H9 (cell line): Measurements from ENCODE around the gene KRT1. TPM values are rescaled to one million over a fixed set of nuclear protein-coding genes. Genes with fewer than 3 reads are reported as not detected.

Experiments used
- DNase-seq: peaks from one replicate; pipeline ENCODE4 v3.0.0-alpha.2; 2017
- H2AFZ ChIP-seq: one replicate; pipeline ENCODE4 v1.6.1; 2013; ENCODE audit warnings: mild to moderate bottlenecking, low read length, control low read depth, moderate library complexity
- H2AK5ac ChIP-seq: 2 replicates; pipeline ENCODE4 v1.6.1; 2013; ENCODE audit warnings: low read length, control low read depth, mixed read lengths; ENCODE audit not compliant: insufficient read length
- H2BK120ac ChIP-seq: one replicate; pipeline ENCODE4 v1.6.1; 2013; ENCODE audit warnings: low read depth, mild to moderate bottlenecking, low read length, control low read depth, inconsistent platforms; ENCODE audit not compliant: poor library complexity, severe bottlenecking
- H2BK12ac ChIP-seq: 2 replicates; pipeline ENCODE4 v1.6.1; 2013; ENCODE audit warnings: low read length, control low read depth, mixed read lengths, low read depth; ENCODE audit not compliant: insufficient read length
- H2BK15ac ChIP-seq: 2 replicates; pipeline ENCODE4 v1.6.1; 2013; ENCODE audit warnings: low read depth, low read length, control low read depth
- H2BK20ac ChIP-seq: one replicate; pipeline ENCODE4 v1.6.1; 2013; ENCODE audit warnings: low read depth, mild to moderate bottlenecking, low read length, control low read depth, inconsistent platforms; ENCODE audit not compliant: poor library complexity, severe bottlenecking
- H2BK5ac ChIP-seq: 2 replicates; pipeline ENCODE4 v1.6.1; 2013; ENCODE audit warnings: low read length, control low read depth, mixed read lengths; ENCODE audit not compliant: insufficient read length
- H3K14ac ChIP-seq: 2 replicates; pipeline ENCODE4 v1.6.1; 2013; ENCODE audit warnings: low read length, control low read depth; ENCODE audit not compliant: insufficient read depth
- H3K18ac ChIP-seq: 2 replicates; pipeline ENCODE4 v1.6.1; 2013; ENCODE audit warnings: low read depth, mild to moderate bottlenecking, mixed read lengths, low read length, control low read depth; ENCODE audit not compliant: insufficient read length
- H3K23ac ChIP-seq: 2 replicates; pipeline ENCODE4 v1.6.1; 2013; ENCODE audit warnings: low read length, control low read depth, mixed read lengths, low read depth; ENCODE audit not compliant: insufficient read length
- H3K23me2 ChIP-seq: 2 replicates; pipeline ENCODE4 v1.6.1; 2013; ENCODE audit warnings: low read depth, mild to moderate bottlenecking, mixed read lengths, low read length, control low read depth; ENCODE audit not compliant: insufficient read length, poor library complexity, severe bottlenecking
- H3K27ac ChIP-seq: 2 replicates; pipeline ENCODE4 v1.5.1; 2013; ENCODE audit warnings: low read length, control low read depth, mixed read lengths, low read depth; ENCODE audit not compliant: insufficient read length
- H3K27me3 ChIP-seq: 2 replicates; pipeline ENCODE4 v1.6.1; 2013; ENCODE audit warnings: low read length, control low read depth, inconsistent platforms; ENCODE audit not compliant: insufficient read depth
- H3K4ac ChIP-seq: 2 replicates; pipeline ENCODE4 v1.6.1; 2013; ENCODE audit warnings: low read depth, mild to moderate bottlenecking, control low read depth, inconsistent platforms, low read length, moderate library complexity
- H3K4me1 ChIP-seq: 2 replicates; pipeline ENCODE4 v1.6.1; 2013; ENCODE audit warnings: low read length, control low read depth, inconsistent platforms; ENCODE audit not compliant: insufficient read depth
- H3K4me2 ChIP-seq: 2 replicates; pipeline ENCODE4 v1.6.1; 2013; ENCODE audit warnings: low read length, control low read depth, mixed read lengths; ENCODE audit not compliant: insufficient read length, insufficient read depth
- H3K56ac ChIP-seq: 2 replicates; pipeline ENCODE4 v1.6.1; 2013; ENCODE audit warnings: low read depth, mild to moderate bottlenecking, mixed read lengths, low read length, control low read depth; ENCODE audit not compliant: insufficient read length
- H3K79me1 ChIP-seq: 2 replicates; pipeline ENCODE4 v1.6.1; 2013; ENCODE audit warnings: low read depth, mild to moderate bottlenecking, moderate library complexity, low read length, control low read depth, inconsistent platforms; ENCODE audit not compliant: insufficient read depth, poor library complexity, severe bottlenecking
- H3K79me2 ChIP-seq: 2 replicates; pipeline ENCODE4 v1.6.1; 2013; ENCODE audit warnings: low read length, control low read depth, inconsistent platforms; ENCODE audit not compliant: insufficient read depth
- H3K9ac ChIP-seq: 2 replicates; pipeline ENCODE4 v1.6.1; 2013; ENCODE audit warnings: low read length, control low read depth, mixed read lengths; ENCODE audit not compliant: insufficient read length; ENCODE audit errors: extremely low read depth
- H3K9me3 ChIP-seq: one replicate; pipeline ENCODE4 v1.6.1; 2013; ENCODE audit warnings: low read depth, low read length, inconsistent platforms; ENCODE audit not compliant: control insufficient read depth
- H3T11ph ChIP-seq: one replicate; pipeline ENCODE4 v1.6.1; 2013; ENCODE audit warnings: mild to moderate bottlenecking, low read length, control low read depth, inconsistent platforms
- H4K20me1 ChIP-seq: one replicate; pipeline ENCODE4 v1.6.1; 2013; ENCODE audit not compliant: control insufficient read depth, insufficient read length, insufficient read depth
- H4K5ac ChIP-seq: 2 replicates; pipeline ENCODE4 v1.6.1; 2013; ENCODE audit warnings: low read depth, mild to moderate bottlenecking, mixed read lengths, low read length, control low read depth; ENCODE audit not compliant: insufficient read length
- H4K8ac ChIP-seq: replicated peaks from 2 replicates; pipeline ENCODE4 v1.6.1; 2013; ENCODE audit warnings: low read length, control low read depth, mixed read lengths, low read depth; ENCODE audit not compliant: insufficient read length
- H4K91ac ChIP-seq: 2 replicates; pipeline ENCODE4 v1.6.1; 2013; ENCODE audit warnings: low read depth, mild to moderate bottlenecking, moderate library complexity, mixed read lengths, low read length, control low read depth; ENCODE audit not compliant: insufficient read length
- H3K27ac Mint-ChIP-seq, 3 experiments: 2 replicates in 2 of 3; 3 replicates in 1 of 3; pipeline ENCODE4 v1.8.0; 2020 to 2021; ENCODE audit warnings: mixed read lengths in 3 of 3, mild to moderate bottlenecking in 1 of 3, moderate library complexity in 1 of 3
- H3K27me3 Mint-ChIP-seq: 2 replicates; pipeline ENCODE4 v1.8.0; 2021; ENCODE audit warnings: low read depth, mild to moderate bottlenecking, moderate library complexity, mixed read lengths
- H3K36me3 Mint-ChIP-seq, 3 experiments: 2 replicates in 2 of 3; 3 replicates in 1 of 3; pipeline ENCODE4 v1.8.0; 2020 to 2021; ENCODE audit warnings: low read depth in 3 of 3, mixed read lengths in 3 of 3; ENCODE audit not compliant: insufficient read depth in 1 of 3
- H3K4me1 Mint-ChIP-seq, 2 experiments: 2 replicates each; pipeline ENCODE4 v1.8.0; 2020; ENCODE audit warnings: mixed read lengths in 2 of 2
- H3K4me3 Mint-ChIP-seq, 2 experiments: 2 replicates in 1 of 2; 3 replicates in 1 of 2; pipeline ENCODE4 v1.8.0; 2020 to 2021; ENCODE audit warnings: mild to moderate bottlenecking in 2 of 2, mixed read lengths in 2 of 2, moderate library complexity in 1 of 2
- H3K9me3 Mint-ChIP-seq, 2 experiments: 2 replicates in 1 of 2; 3 replicates in 1 of 2; pipeline ENCODE4 v1.8.0; 2020; ENCODE audit warnings: mild to moderate bottlenecking in 2 of 2, mixed read lengths in 2 of 2, moderate library complexity in 1 of 2
- WGBS: extraction: QIAGEN DNeasy Blood & Tissue Kit; methylation state at CpG from one replicate; pipeline ENCODE4 v1.1.7; 2013; ENCODE audit warnings: missing lambda C conversion rate, low lambda C conversion rate, mixed read lengths; ENCODE audit not compliant: insufficient read length; ENCODE audit errors: extremely low coverage; 5-methylcytosine and 5-hydroxymethylcytosine counted together
- total RNA-seq: library from RNA; stranded (reverse); gene quantifications from 2 replicates; pipeline ENCODE4 v1.2.1, GENCODE V29; 2021
- TF ChIP-seq, protein P1 (sequence below): fragments of 200-600 bp; sonication (generic); conservative IDR thresholded peaks from 3 replicates; pipeline ENCODE4 v1.8.0; 2021; ENCODE audit warnings: antibody characterized with exemption, mild to moderate bottlenecking

The KRT1 gene
- total RNA-seq, 1 experiment from 2014 or later, result not detected

DNA sequence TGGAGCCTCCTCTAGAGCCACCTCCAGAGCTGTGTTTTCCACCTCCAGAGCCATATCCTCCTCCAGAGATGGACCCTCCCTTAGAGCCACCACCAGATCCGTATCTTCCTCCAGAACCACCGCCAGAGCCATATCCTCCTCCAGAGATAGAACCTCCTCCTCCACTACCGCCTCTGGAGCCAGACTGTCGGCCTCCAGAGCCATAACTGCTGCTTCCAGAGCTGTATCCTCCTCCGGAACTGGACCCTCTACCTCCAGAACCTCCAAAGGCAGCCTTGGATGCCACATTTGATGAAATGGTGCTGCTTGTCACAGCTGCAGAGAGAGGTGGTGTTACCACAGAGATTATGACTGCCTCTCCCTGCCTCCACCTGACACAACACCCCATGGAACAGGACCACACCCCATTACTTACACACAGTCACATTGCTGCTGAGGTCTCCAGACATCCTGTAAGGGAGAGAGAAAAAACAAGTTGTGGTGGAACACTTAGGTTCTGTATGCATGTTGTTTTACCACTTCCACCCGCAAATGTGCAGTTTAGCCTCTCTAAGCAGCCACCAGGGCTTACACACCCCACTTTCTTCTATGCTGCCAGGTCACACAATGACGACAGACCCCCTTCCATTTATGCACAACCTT lies 35.0 kb downstream of the KRT1 start:
- H2BK20ac ChIP-seq, result no peak overlapping the region
- no peak overlapping the region; the same call in 1 of the 2 replicates for H3K14ac ChIP-seq
- H2BK12ac ChIP-seq, result no peak overlapping the region
- H4K8ac ChIP-seq, result no peak overlapping the region
- H3K4me1 Mint-ChIP-seq, result peaks cover 0 to 2% of the 10 kb centered on the region in 2 experiments; a peak in 1 of 4 replicates
- peaks cover 27% of the 10 kb centered on the region for H3K27me3 Mint-ChIP-seq
- no peak overlapping the region for H3K4me2 ChIP-seq
- no peak overlapping the region for H2BK15ac ChIP-seq
- TF ChIP-seq, protein P1, sequence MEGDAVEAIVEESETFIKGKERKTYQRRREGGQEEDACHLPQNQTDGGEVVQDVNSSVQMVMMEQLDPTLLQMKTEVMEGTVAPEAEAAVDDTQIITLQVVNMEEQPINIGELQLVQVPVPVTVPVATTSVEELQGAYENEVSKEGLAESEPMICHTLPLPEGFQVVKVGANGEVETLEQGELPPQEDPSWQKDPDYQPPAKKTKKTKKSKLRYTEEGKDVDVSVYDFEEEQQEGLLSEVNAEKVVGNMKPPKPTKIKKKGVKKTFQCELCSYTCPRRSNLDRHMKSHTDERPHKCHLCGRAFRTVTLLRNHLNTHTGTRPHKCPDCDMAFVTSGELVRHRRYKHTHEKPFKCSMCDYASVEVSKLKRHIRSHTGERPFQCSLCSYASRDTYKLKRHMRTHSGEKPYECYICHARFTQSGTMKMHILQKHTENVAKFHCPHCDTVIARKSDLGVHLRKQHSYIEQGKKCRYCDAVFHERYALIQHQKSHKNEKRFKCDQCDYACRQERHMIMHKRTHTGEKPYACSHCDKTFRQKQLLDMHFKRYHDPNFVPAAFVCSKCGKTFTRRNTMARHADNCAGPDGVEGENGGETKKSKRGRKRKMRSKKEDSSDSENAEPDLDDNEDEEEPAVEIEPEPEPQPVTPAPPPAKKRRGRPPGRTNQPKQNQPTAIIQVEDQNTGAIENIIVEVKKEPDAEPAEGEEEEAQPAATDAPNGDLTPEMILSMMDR, result no peak
- DNase-seq, result peak; percentile 15
- H3K4me1 ChIP-seq, result no peaks in the 10 kb centered on the region
- no peak overlapping the region for H3K27ac ChIP-seq
- no peak overlapping the region for H3K27ac Mint-ChIP-seq
- no CpG with 5 or more reads among the region's 7 CpGs for WGBS
- H3K56ac ChIP-seq, result no peak overlapping the region
- no peaks in the 10 kb centered on the region for H3K23me2 ChIP-seq
- no peak overlapping the region for H2BK5ac ChIP-seq
- no peaks in the 10 kb centered on the region for H3K79me1 ChIP-seq
- no peak overlapping the region for H4K5ac ChIP-seq
- no peak overlapping the region for H2AK5ac ChIP-seq
- no peak overlapping the region for H3K4ac ChIP-seq
- H3K36me3 Mint-ChIP-seq, result no peaks in the 10 kb centered on the region
- no peak overlapping the region for H3K4me3 Mint-ChIP-seq
- no peak overlapping the region for H2AFZ ChIP-seq
- H4K91ac ChIP-seq, result no peak overlapping the region
- H3K23ac ChIP-seq, result no peak overlapping the region
- no peak overlapping the region for H2BK120ac ChIP-seq
- H3K79me2 ChIP-seq, result no peaks in the 10 kb centered on the region
- no peaks in the 10 kb centered on the region for H4K20me1 ChIP-seq
- no peak overlapping the region for H3K18ac ChIP-seq
- no peaks in the 10 kb centered on the region for H3K9me3 ChIP-seq
- no peaks in the 10 kb centered on the region for H3K27me3 ChIP-seq
- H3T11ph ChIP-seq, result no peak overlapping the region
- no peaks in the 10 kb centered on the region for H3K9me3 Mint-ChIP-seq
- no peak overlapping the region for H3K9ac ChIP-seq
